ENCODE measurements around the gene C9orf50. TPM values are rescaled to one million over a fixed set of nuclear protein-coding genes. Genes with fewer than 3 reads are reported as not detected.

C9orf50 gene
- total RNA-seq, 2 donors from 2014 or later: not detected

GRCh38 chr9:129562514-129562913, 58.4 kb downstream of the C9orf50 start:
- intact Hi-C loops (cut with DNase I): no loop called here
- DNase-seq: no peak

More at GRCh38 chr9:129562514-129562913, 58.4 kb downstream of the C9orf50 start:
- no peak for TF ChIP-seq CTCF (IDR thresholded peaks at IDR 0.05)
- H3K4me1 ChIP-seq: no peaks in the 10 kb centered on the region
- no peak overlapping the region for H3K27ac ChIP-seq
- H3K36me3 ChIP-seq: no peaks in the 10 kb centered on the region
- H3K27me3 ChIP-seq: no peaks in the 10 kb centered on the region
- H3K4me3 ChIP-seq: no peak overlapping the region
- no peak overlapping the region for H3K9ac ChIP-seq (ENCODE audit: low read depth in 2 of 2, low read length in 2 of 2)
- no peaks in the 10 kb centered on the region for H3K9me3 ChIP-seq

Other genes starting within 250 kb of the C9orf50 start
- 10 to 100 TPM; 25.3 to 50.2 TPM for gene NTMT1, start 5.1 kb upstream of the C9orf50 start, total RNA-seq
- gene ASB6, start 21.1 kb upstream of the C9orf50 start, total RNA-seq: 10 to 100 TPM; 15.8 to 18.5 TPM
- gene PRRX2, start 44.5 kb upstream of the C9orf50 start, total RNA-seq: under 1 TPM; 0.64 to 0.85 TPM
- gene PTGES, start 131.9 kb upstream of the C9orf50 start, total RNA-seq: 1 to 10 TPM; 2.6 to 5.1 TPM
- gene TOR1B, start 182.1 kb upstream of the C9orf50 start, total RNA-seq: 10 to 100 TPM; 49.0 to 60.8 TPM
- 10 to 100 TPM; 31.0 to 31.1 TPM for gene TOR1A, start 203.0 kb upstream of the C9orf50 start, total RNA-seq
- gene C9orf78, start 214.2 kb upstream of the C9orf50 start, total RNA-seq: 10 to 100 TPM; 38.7 to 45.5 TPM
- 10 to 100 TPM; 14.7 to 20.0 TPM for gene USP20, start 214.4 kb upstream of the C9orf50 start, total RNA-seq

Data from colonic mucosa (tissue), 4 donors.